ENCODE data around the gene TMSB4X. TPM values are rescaled to one million over a fixed set of nuclear protein-coding genes. Genes with fewer than 3 reads are reported as not detected.
A peak's percentile ranks its signal among the peaks of the same experiment; 100 is the strongest.
"Not testable (repeated sequence)": the region's sequence is repeated elsewhere in the genome, so short reads cannot be mapped to it uniquely, and the experiment has no call there.

TMSB4X gene
- total and polyA plus RNA-seq, 12 donors = 700 to 3,026 (median 889) TPM

- H3K4me3 ChIP-seq = peak overlapping the region in 5 of 10 donors; percentile 76 to 98 (median 86)
- WGBS, 2 donors = 51 to 57% methylated on average over 4 of the region's 4 CpGs
- intact Hi-C loops (cut with DNase I) = loop anchor here in 8 of 10 donors (5.0 to 10.0 kb wide), 12 partner anchors 48 to 506 kb away; no protein-coding TSS in a partner anchor
These were observed 4.2 kb downstream of the TMSB4X start for GRCh38 chrX:12979026-12979607.

GRCh38 chrX:12979616-12980015 is 4.7 kb downstream of the TMSB4X start:
- DNase-seq (no peak), ATAC-seq (no peak)
- Histone ChIP-seq H3K27ac (peak overlapping the region in 7 of 10 donors; percentile 9 to 99 (median 97)), H3K9me3 (peaks cover 0 to 4% (median 0%) of the 10 kb centered on the region in 11 donors), H3K27me3 (peaks cover 0 to 52% (median 0%) of the 10 kb centered on the region in 7 donors), H3K36me3 (peaks cover 0 to 16% (median 0%) of the 10 kb centered on the region in 9 donors), H3K4me1 (peaks cover 0 to 66% (median 4%) of the 10 kb centered on the region in 9 donors), H3K4me3 (no peak overlapping the region)
- WGBS, 2 donors = 45 to 55% methylated on average over 6 of the region's 6 CpGs
- TF ChIP-seq CTCF (IDR thresholded peaks at IDR 0.05) = no peak
- intact Hi-C loops (cut with DNase I) = loop anchor here in 8 of 10 donors (5.0 to 10.0 kb wide), 12 partner anchors 48 to 505 kb away; no protein-coding TSS in a partner anchor

More at GRCh38 chrX:12979026-12979607, 4.2 kb downstream of the TMSB4X start:
- no peak for TF ChIP-seq CTCF (IDR thresholded peaks at IDR 0.05)
- peak overlapping the region in 9 of 10 donors; percentile 9 to 99 (median 66) for H3K27ac ChIP-seq
- H3K27me3 ChIP-seq = peaks cover 0 to 53% (median 0%) of the 10 kb centered on the region in 7 donors
- ATAC-seq (no peak), DNase-seq (no peak)
- peaks cover 0 to 61% (median 4%) of the 10 kb centered on the region in 9 donors for H3K4me1 ChIP-seq
- peaks cover 0 to 16% (median 0%) of the 10 kb centered on the region in 9 donors for H3K36me3 ChIP-seq
- peaks cover 0 to 4% (median 0%) of the 10 kb centered on the region in 11 donors for H3K9me3 ChIP-seq

GRCh38 chrX:12980039-12980438 is 5.1 kb downstream of the TMSB4X start:
- 88 to 96% methylated on average over 9 of the region's 9 CpGs for WGBS, 2 donors
- H3K4me3 ChIP-seq, ATAC-seq, H3K9me3 ChIP-seq, DNase-seq: not testable (repeated sequence)
- intact Hi-C loops (cut with DNase I) = loop anchor here in 3 of 10 donors (5.0 to 10.0 kb wide), 3 partner anchors 47 to 185 kb away; no protein-coding TSS in a partner anchor
- peaks cover 0 to 16% (median 0%) of the 10 kb centered on the region in 9 donors for H3K36me3 ChIP-seq
- peaks cover 0 to 70% (median 4%) of the 10 kb centered on the region in 9 donors for H3K4me1 ChIP-seq
- peak overlapping the region in 3 of 10 donors; percentile 97 to 98 (median 97) for H3K27ac ChIP-seq
- H3K27me3 ChIP-seq = peaks cover 0 to 50% (median 0%) of the 10 kb centered on the region in 7 donors

GRCh38 chrX:12981880-12982279 is 7.0 kb downstream of the TMSB4X start:
- H3K9me3 ChIP-seq = no peaks in the 10 kb centered on the region
- peaks cover 0 to 43% (median 0%) of the 10 kb centered on the region in 7 donors for H3K27me3 ChIP-seq
- ATAC-seq (peak in 3 of 8 donors; percentile 27 to 54 (median 37)), DNase-seq (no peak)
- no peak overlapping the region for H3K4me3 ChIP-seq
- TF ChIP-seq CTCF (IDR thresholded peaks at IDR 0.05) = no peak
- H3K27ac ChIP-seq = peak overlapping the region in 6 of 10 donors; percentile 23 to 70 (median 59)
- peaks cover 0 to 83% (median 4%) of the 10 kb centered on the region in 9 donors for H3K4me1 ChIP-seq
- H3K36me3 ChIP-seq = peaks cover 0 to 10% (median 0%) of the 10 kb centered on the region in 9 donors
- WGBS, 2 donors = 57 to 67% methylated on average over 3 of the region's 3 CpGs
- intact Hi-C loops (cut with DNase I) = loop anchor here in 3 of 10 donors (5.0 to 10.0 kb wide), 3 partner anchors 45 to 183 kb away; no protein-coding TSS in a partner anchor
